ENCODE data around the gene CTCF. TPM values are rescaled to one million over a fixed set of nuclear protein-coding genes. Genes with fewer than 3 reads are reported as not detected.

Gene CTCF
- total RNA-seq, 1 donor from 2014 or later: 36.0 TPM

GRCh38 chr16:67549240-67549639 lies 13.1 kb upstream of the CTCF start:
- H3K4me1 ChIP-seq: peaks cover 30% of the 10 kb centered on the region
- no peak overlapping the region for H3K4me3 ChIP-seq
- H3K36me3 ChIP-seq: peaks cover 35% of the 10 kb centered on the region
- no peaks in the 10 kb centered on the region for H3K9me3 ChIP-seq
- intact Hi-C loops (cut with DNase I): no loop called here
- no peak for ATAC-seq
- H3K27me3 ChIP-seq: no peaks in the 10 kb centered on the region
- no peak for DNase-seq
- TF ChIP-seq CTCF (IDR thresholded peaks at IDR 0.05): no peak
- no peak overlapping the region for H3K27ac ChIP-seq

GRCh38 chr16:67549936-67550335 lies 12.4 kb upstream of the CTCF start:
- DNase-seq (no peak), ATAC-seq (no peak)
- no peak for TF ChIP-seq CTCF (IDR thresholded peaks at IDR 0.05)
- peaks cover 29% of the 10 kb centered on the region for H3K36me3 ChIP-seq
- H3K4me3 ChIP-seq: no peak overlapping the region
- peaks cover 26% of the 10 kb centered on the region for H3K4me1 ChIP-seq
- no peaks in the 10 kb centered on the region for H3K27me3 ChIP-seq
- no peak overlapping the region for H3K27ac ChIP-seq
- intact Hi-C loops (cut with DNase I): no loop called here
- no peaks in the 10 kb centered on the region for H3K9me3 ChIP-seq

- Histone ChIP-seq H3K4me3 (no peak overlapping the region), H3K36me3 (peaks cover 17% of the 10 kb centered on the region), H3K9me3 (no peaks in the 10 kb centered on the region), H3K27me3 (no peaks in the 10 kb centered on the region), H3K4me1 (peaks cover 36% of the 10 kb centered on the region), H3K27ac (no peak overlapping the region)
- no peak for TF ChIP-seq CTCF (IDR thresholded peaks at IDR 0.05)
- DNase-seq: no peak
- no peak for ATAC-seq
- intact Hi-C loops (cut with DNase I): no loop called here
Observed at GRCh38 chr16:67551091-67551490, 11.2 kb upstream of the CTCF start.

GRCh38 chr16:67551972-67552371 lies 10.4 kb upstream of the CTCF start:
- H3K9me3 ChIP-seq: no peaks in the 10 kb centered on the region
- H3K36me3 ChIP-seq: peaks cover 10% of the 10 kb centered on the region
- intact Hi-C loops (cut with DNase I): no loop called here
- no peak for TF ChIP-seq CTCF (IDR thresholded peaks at IDR 0.05)
- DNase-seq (no peak), ATAC-seq (no peak)
- peaks cover 32% of the 10 kb centered on the region for H3K4me1 ChIP-seq
- no peak overlapping the region for H3K27ac ChIP-seq
- no peak overlapping the region for H3K4me3 ChIP-seq
- H3K27me3 ChIP-seq: no peaks in the 10 kb centered on the region

GRCh38 chr16:67552476-67552875 lies 9.8 kb upstream of the CTCF start:
- H3K36me3 ChIP-seq: peaks cover 6% of the 10 kb centered on the region
- H3K9me3 ChIP-seq: no peaks in the 10 kb centered on the region
- H3K27me3 ChIP-seq: no peaks in the 10 kb centered on the region
- H3K4me3 ChIP-seq: no peak overlapping the region
- intact Hi-C loops (cut with DNase I): no loop called here
- ATAC-seq: no peak
- no peak for TF ChIP-seq CTCF (IDR thresholded peaks at IDR 0.05)
- H3K27ac ChIP-seq: peak overlapping the region; percentile 47
- peaks cover 27% of the 10 kb centered on the region for H3K4me1 ChIP-seq
- DNase-seq: no peak

GRCh38 chr16:67555795-67556212 lies 6.5 kb upstream of the CTCF start:
- Histone ChIP-seq H3K27ac (peak overlapping the region; percentile 42), H3K27me3 (no peaks in the 10 kb centered on the region), H3K9me3 (no peaks in the 10 kb centered on the region), H3K4me3 (no peak overlapping the region), H3K4me1 (peaks cover 20% of the 10 kb centered on the region), H3K36me3 (no peaks in the 10 kb centered on the region)
- intact Hi-C loops (cut with DNase I): no loop called here
- DNase-seq (no peak), ATAC-seq (no peak)
- no peak for TF ChIP-seq CTCF (IDR thresholded peaks at IDR 0.05)

Measured in upper lobe of right lung (tissue), 1 donor.